ENCODE results near the gene IQCC.
"Not testable (repeated sequence)": the region's sequence is repeated elsewhere in the genome, so short reads cannot be mapped to it uniquely, and the experiment has no call there.

The IQCC gene

GRCh38 chr1:32205401-32206370 lies at the start of gene IQCC:
Gene IQCC (plus strand): TSS chr1:32205671. CDS start chr1:32205682, 11 bp downstream.
- DNase-seq (ENCODE audit: low spot score) (peak; percentile 90), ATAC-seq (ENCODE audit: low read depth) (peak; percentile 69)
- Histone ChIP-seq H3K9me3 (ENCODE audit: severe bottlenecking) (no peaks in the 10 kb centered on the region), H3K27me3 (ENCODE audit: insufficient read depth, poor library complexity, severe bottlenecking) (no peaks in the 10 kb centered on the region), H3K36me3 (ENCODE audit: low read depth) (peaks cover 18% of the 10 kb centered on the region), H3K4me3 (ENCODE audit: severe bottlenecking) (peak within 1 kb of the TSS; percentile 71), H3K27ac (ENCODE audit: poor library complexity, severe bottlenecking) (peak within 1 kb of the TSS; percentile 34), H3K4me1 (ENCODE audit: insufficient read depth, poor library complexity, severe bottlenecking) (no peaks in the 10 kb centered on the region)
- TF ChIP-seq CTCF (IDR thresholded peaks at IDR 0.05; ENCODE audit: poor library complexity, severe bottlenecking), result peak; percentile 22

- no peak for TF ChIP-seq CTCF (IDR thresholded peaks at IDR 0.05; ENCODE audit: poor library complexity, severe bottlenecking)
- DNase-seq (ENCODE audit: low spot score), result no peak
- no peaks in the 10 kb centered on the region for H3K27me3 ChIP-seq (ENCODE audit: insufficient read depth, poor library complexity, severe bottlenecking)
- H3K9me3 ChIP-seq (ENCODE audit: severe bottlenecking), result no peaks in the 10 kb centered on the region
- H3K4me3 ChIP-seq (ENCODE audit: severe bottlenecking), result no peak overlapping the region
- no peak overlapping the region for H3K27ac ChIP-seq (ENCODE audit: poor library complexity, severe bottlenecking)
- ATAC-seq (ENCODE audit: low read depth), result no peak
- no peaks in the 10 kb centered on the region for H3K4me1 ChIP-seq (ENCODE audit: insufficient read depth, poor library complexity, severe bottlenecking)
- peaks cover 82% of the 10 kb centered on the region for H3K36me3 ChIP-seq (ENCODE audit: low read depth)
These were observed 46.3 kb upstream of the IQCC start for GRCh38 chr1:32159189-32159588.

GRCh38 chr1:32163405-32163804 lies 42.1 kb upstream of the IQCC start:
- no peaks in the 10 kb centered on the region for H3K9me3 ChIP-seq (ENCODE audit: severe bottlenecking)
- H3K36me3 ChIP-seq (ENCODE audit: low read depth), result peaks cover 61% of the 10 kb centered on the region

GRCh38 chr1:32165633-32166032 lies 39.8 kb upstream of the IQCC start:
- peaks cover 51% of the 10 kb centered on the region for H3K36me3 ChIP-seq (ENCODE audit: low read depth)
- H3K27me3 ChIP-seq (ENCODE audit: insufficient read depth, poor library complexity, severe bottlenecking); H3K9me3 ChIP-seq (ENCODE audit: severe bottlenecking); ATAC-seq (ENCODE audit: low read depth); H3K4me3 ChIP-seq (ENCODE audit: severe bottlenecking); DNase-seq (ENCODE audit: low spot score); H3K4me1 ChIP-seq (ENCODE audit: insufficient read depth, poor library complexity, severe bottlenecking); H3K27ac ChIP-seq (ENCODE audit: poor library complexity, severe bottlenecking): not testable (repeated sequence)

More at GRCh38 chr1:32163405-32163804, 42.1 kb upstream of the IQCC start:
- H3K4me1 ChIP-seq (ENCODE audit: insufficient read depth, poor library complexity, severe bottlenecking), result no peaks in the 10 kb centered on the region
- ATAC-seq (ENCODE audit: low read depth), result no peak
- H3K27me3 ChIP-seq (ENCODE audit: insufficient read depth, poor library complexity, severe bottlenecking), result no peaks in the 10 kb centered on the region
- TF ChIP-seq CTCF (IDR thresholded peaks at IDR 0.05; ENCODE audit: poor library complexity, severe bottlenecking), result no peak
- H3K27ac ChIP-seq (ENCODE audit: poor library complexity, severe bottlenecking), result no peak overlapping the region
- H3K4me3 ChIP-seq (ENCODE audit: severe bottlenecking), result no peak overlapping the region
- no peak for DNase-seq (ENCODE audit: low spot score)

- no peaks in the 10 kb centered on the region for H3K9me3 ChIP-seq (ENCODE audit: severe bottlenecking)
- H3K36me3 ChIP-seq (ENCODE audit: low read depth), result peaks cover 53% of the 10 kb centered on the region
- peaks cover 7% of the 10 kb centered on the region for H3K4me1 ChIP-seq (ENCODE audit: insufficient read depth, poor library complexity, severe bottlenecking)
- no peak for DNase-seq (ENCODE audit: low spot score)
- no peak for TF ChIP-seq CTCF (IDR thresholded peaks at IDR 0.05; ENCODE audit: poor library complexity, severe bottlenecking)
- H3K27me3 ChIP-seq (ENCODE audit: insufficient read depth, poor library complexity, severe bottlenecking), result no peaks in the 10 kb centered on the region
- no peak overlapping the region for H3K27ac ChIP-seq (ENCODE audit: poor library complexity, severe bottlenecking)
- no peak overlapping the region for H3K4me3 ChIP-seq (ENCODE audit: severe bottlenecking)
- ATAC-seq (ENCODE audit: low read depth), result no peak
These were observed 34.5 kb upstream of the IQCC start for GRCh38 chr1:32170991-32171390.

All from RWPE2 (cell line).